Peyer's patch (tissue), 4 donors: ENCODE measurements around the gene ZNF579.

Experiments
- CTCF ChIP-seq, 6 experiments: fragments of 450-650 bp in 4 of 6; fragments of 200-600 bp in 2 of 6; sonication (generic) in 1 of 6; IDR thresholded peaks; one replicate each; pipeline ENCODE4 v1.5.1; 2017 to 2019; ENCODE audit warnings: antibody characterized with exemption in 6 of 6, mild to moderate bottlenecking in 3 of 6, moderate library complexity in 1 of 6
- POLR2A ChIP-seq, 2 donors: fragments of 450-650 bp; IDR thresholded peaks; one replicate each; pipeline ENCODE4 v1.5.1; 2017; ENCODE audit warnings: antibody characterized with exemption in 2 of 2, mild to moderate bottlenecking in 2 of 2, moderate library complexity in 2 of 2

GRCh38 chr19:55615543-55616394 is 35.1 kb upstream of the ZNF579 start:
- TF ChIP-seq CTCF (IDR thresholded peaks at IDR 0.05), result no peak
- no peak for TF ChIP-seq POLR2A (IDR thresholded peaks at IDR 0.05)
